Karpas-422 (cell line): ENCODE data around the gene ASH1L. TPM values are rescaled to one million over a fixed set of nuclear protein-coding genes. Genes with fewer than 3 reads are reported as not detected.
"Not testable (repeated sequence)": the region's sequence is repeated elsewhere in the genome, so short reads cannot be mapped to it uniquely, and the experiment has no call there.

ENCODE experiments used
- DNase-seq: peaks from one replicate; pipeline ENCODE4 v3.0.0-alpha.2; 2015
- H2AFZ ChIP-seq: fragments of 200-600 bp; sonication (generic); 2 replicates; pipeline ENCODE4 v1.6.1; 2014; ENCODE audit warnings: antibody characterized with exemption, low read length, mixed read lengths
- H3K27ac ChIP-seq: fragments of 200-600 bp; sonication (generic); 2 replicates; pipeline ENCODE4 v1.5.1; 2014; ENCODE audit warnings: mild to moderate bottlenecking, low read length, moderate library complexity
- H3K27me3 ChIP-seq: fragments of 200-600 bp; sonication (generic); 2 replicates; pipeline ENCODE4 v1.6.1; 2014; ENCODE audit warnings: low read length, mixed read lengths
- H3K36me3 ChIP-seq: fragments of 200-600 bp; sonication (generic); 2 replicates; pipeline ENCODE4 v1.6.1; 2014; ENCODE audit warnings: low read length, mixed read lengths; ENCODE audit not compliant: insufficient read depth
- H3K4me1 ChIP-seq: fragments of 200-600 bp; sonication (generic); 2 replicates; pipeline ENCODE4 v1.6.1; 2014; ENCODE audit warnings: mild to moderate bottlenecking, low read length, mixed read lengths
- H3K4me2 ChIP-seq: fragments of 200-600 bp; sonication (generic); 2 replicates; pipeline ENCODE4 v1.6.1; 2014; ENCODE audit warnings: low read length, low read depth, mild to moderate bottlenecking; ENCODE audit not compliant: poor library complexity, severe bottlenecking
- H3K4me3 ChIP-seq: fragments of 200-600 bp; sonication (generic); 2 replicates; pipeline ENCODE4 v1.5.1; 2014; ENCODE audit warnings: mild to moderate bottlenecking, antibody characterized with exemption, low read length, mixed read lengths
- H3K79me2 ChIP-seq: fragments of 200-600 bp; sonication (generic); 2 replicates; pipeline ENCODE4 v1.6.1; 2014; ENCODE audit warnings: mild to moderate bottlenecking, low read length, mixed read lengths
- H3K9ac ChIP-seq: fragments of 200-600 bp; sonication (generic); 2 replicates; pipeline ENCODE4 v1.6.0; 2014; ENCODE audit warnings: low read length
- H3K9me2 ChIP-seq: fragments of 200-600 bp; sonication (generic), shearing (Covaris generic); replicated peaks from 2 replicates; pipeline ENCODE4 v1.6.0; 2014; ENCODE audit warnings: mild to moderate bottlenecking, low read length, moderate library complexity; ENCODE audit not compliant: insufficient read depth
- H3K9me3 ChIP-seq: fragments of 300-700, 200-600 bp; sonication (generic); 2 replicates; pipeline ENCODE4 v1.6.1; 2014; ENCODE audit warnings: low read length, mixed read lengths
- H4K20me1 ChIP-seq: fragments of 200-600 bp; sonication (generic); 2 replicates; pipeline ENCODE4 v1.6.1; 2014; ENCODE audit warnings: mild to moderate bottlenecking, antibody characterized with exemption, low read length, low read depth; ENCODE audit not compliant: insufficient read depth
- total RNA-seq: library from RNA; depleted of rRNA; stranded (reverse); fragments of >200 nt; shearing (Covaris generic); gene quantifications from 2 replicates; pipeline ENCODE4 v1.2.3, GENCODE V29; 2014; ENCODE audit warnings: low replicate concordance; rRNA removed

Gene ASH1L, protein sequence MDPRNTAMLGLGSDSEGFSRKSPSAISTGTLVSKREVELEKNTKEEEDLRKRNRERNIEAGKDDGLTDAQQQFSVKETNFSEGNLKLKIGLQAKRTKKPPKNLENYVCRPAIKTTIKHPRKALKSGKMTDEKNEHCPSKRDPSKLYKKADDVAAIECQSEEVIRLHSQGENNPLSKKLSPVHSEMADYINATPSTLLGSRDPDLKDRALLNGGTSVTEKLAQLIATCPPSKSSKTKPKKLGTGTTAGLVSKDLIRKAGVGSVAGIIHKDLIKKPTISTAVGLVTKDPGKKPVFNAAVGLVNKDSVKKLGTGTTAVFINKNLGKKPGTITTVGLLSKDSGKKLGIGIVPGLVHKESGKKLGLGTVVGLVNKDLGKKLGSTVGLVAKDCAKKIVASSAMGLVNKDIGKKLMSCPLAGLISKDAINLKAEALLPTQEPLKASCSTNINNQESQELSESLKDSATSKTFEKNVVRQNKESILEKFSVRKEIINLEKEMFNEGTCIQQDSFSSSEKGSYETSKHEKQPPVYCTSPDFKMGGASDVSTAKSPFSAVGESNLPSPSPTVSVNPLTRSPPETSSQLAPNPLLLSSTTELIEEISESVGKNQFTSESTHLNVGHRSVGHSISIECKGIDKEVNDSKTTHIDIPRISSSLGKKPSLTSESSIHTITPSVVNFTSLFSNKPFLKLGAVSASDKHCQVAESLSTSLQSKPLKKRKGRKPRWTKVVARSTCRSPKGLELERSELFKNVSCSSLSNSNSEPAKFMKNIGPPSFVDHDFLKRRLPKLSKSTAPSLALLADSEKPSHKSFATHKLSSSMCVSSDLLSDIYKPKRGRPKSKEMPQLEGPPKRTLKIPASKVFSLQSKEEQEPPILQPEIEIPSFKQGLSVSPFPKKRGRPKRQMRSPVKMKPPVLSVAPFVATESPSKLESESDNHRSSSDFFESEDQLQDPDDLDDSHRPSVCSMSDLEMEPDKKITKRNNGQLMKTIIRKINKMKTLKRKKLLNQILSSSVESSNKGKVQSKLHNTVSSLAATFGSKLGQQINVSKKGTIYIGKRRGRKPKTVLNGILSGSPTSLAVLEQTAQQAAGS (N-terminal part only)
- total RNA-seq, result 27.2 and 45.1 TPM in 2 replicates

DNA sequence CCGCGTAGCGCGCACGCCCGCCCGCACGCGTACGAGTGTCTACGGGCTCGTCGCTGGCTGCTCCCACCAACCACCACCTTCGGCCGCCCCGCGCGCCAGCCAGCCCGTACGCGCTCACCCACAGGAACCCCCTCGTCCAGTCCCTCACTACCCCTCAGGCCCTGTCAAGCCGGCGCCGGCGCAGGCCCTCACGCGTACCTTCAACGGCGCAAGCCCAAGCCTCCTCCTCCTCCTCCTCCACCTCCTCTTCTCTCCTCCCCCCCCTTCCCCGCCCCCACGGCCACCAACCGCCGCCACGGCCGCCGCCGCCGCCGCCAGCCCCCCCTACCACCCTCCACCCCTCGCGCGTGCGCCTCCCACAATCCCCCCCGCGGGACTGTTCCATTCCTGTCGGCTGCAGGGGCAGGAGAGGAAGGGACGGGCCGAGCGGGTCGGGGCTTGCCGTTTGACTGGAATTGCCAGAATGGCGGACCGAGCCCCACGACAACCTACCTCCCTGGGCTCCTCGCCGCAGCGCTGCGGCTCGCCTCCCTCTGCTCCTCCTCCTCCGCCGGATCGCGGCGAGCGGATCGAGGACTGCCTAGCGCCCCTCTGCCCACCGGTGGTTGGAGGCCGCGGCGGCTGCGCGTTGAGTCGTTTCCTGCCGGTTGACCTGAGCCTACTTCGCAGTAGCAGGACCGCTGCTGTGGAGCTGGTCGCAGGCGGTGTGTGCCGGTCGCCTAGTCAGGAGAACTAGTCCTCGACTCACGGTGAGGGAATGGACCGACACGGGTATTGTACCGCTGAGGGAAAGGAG lies at the start of gene ASH1L:
ASH1L (minus strand) TSS at position 223 of the 796 bp plus-strand sequence. CDS start 41,284 bp downstream, outside the sequence.
- H2AFZ ChIP-seq, result peak within 1 kb of the TSS; percentile 38; the same call in 1 of the 2 replicates
- H3K4me2 ChIP-seq, result peak within 1 kb of the TSS; percentile 80
- no peaks in the 10 kb centered on the region for H3K9me3 ChIP-seq
- peak; percentile 97 for DNase-seq
- peaks cover 26% of the 10 kb centered on the region for H3K4me1 ChIP-seq
- peaks cover 28% of the 10 kb centered on the region for H3K36me3 ChIP-seq
- peak within 1 kb of the TSS; percentile 92 for H3K4me3 ChIP-seq
- peaks cover 87% of the 10 kb centered on the region for H3K79me2 ChIP-seq
- peaks cover 30% of the 10 kb centered on the region; the same call in 1 of the 2 replicates for H4K20me1 ChIP-seq
- H3K9ac ChIP-seq, result peak within 1 kb of the TSS; percentile 81
- no peaks in the 10 kb centered on the region for H3K27me3 ChIP-seq
- H3K27ac ChIP-seq, result peak within 1 kb of the TSS; percentile 83
- no peaks in the 10 kb centered on the region for H3K9me2 ChIP-seq

DNA sequence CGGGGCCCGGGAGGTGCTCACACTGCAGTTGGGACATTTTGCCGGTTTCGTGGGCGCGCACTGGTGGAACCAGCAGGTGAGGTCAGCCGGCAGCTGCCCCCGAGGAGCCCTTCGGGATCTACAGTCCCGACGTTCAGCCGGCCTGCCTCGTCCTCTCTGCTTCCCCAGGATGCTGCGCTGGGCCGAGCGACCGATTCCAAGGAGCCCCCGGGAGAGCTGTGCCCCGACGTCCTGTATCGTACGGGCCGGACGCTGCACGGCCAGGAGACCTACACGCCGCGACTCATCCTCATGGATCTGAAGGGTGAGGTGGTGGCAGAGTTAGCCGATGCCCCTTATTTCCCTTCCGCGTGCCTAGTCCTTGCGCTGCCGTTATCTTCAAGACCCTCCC lies 47.6 kb upstream of the ASH1L start:
- not testable (repeated sequence) for H3K9me2 ChIP-seq, H3K27me3 ChIP-seq, H4K20me1 ChIP-seq, H3K79me2 ChIP-seq, H3K27ac ChIP-seq, H3K4me1 ChIP-seq, H2AFZ ChIP-seq, H3K36me3 ChIP-seq, DNase-seq, H3K9me3 ChIP-seq
- H3K4me2 ChIP-seq, result peak overlapping the region; percentile 44
- peak overlapping the region; percentile 60; the same call in 1 of the 2 replicates for H3K9ac ChIP-seq
- peak overlapping the region; percentile 67; the same call in 1 of the 2 replicates for H3K4me3 ChIP-seq

DNA sequence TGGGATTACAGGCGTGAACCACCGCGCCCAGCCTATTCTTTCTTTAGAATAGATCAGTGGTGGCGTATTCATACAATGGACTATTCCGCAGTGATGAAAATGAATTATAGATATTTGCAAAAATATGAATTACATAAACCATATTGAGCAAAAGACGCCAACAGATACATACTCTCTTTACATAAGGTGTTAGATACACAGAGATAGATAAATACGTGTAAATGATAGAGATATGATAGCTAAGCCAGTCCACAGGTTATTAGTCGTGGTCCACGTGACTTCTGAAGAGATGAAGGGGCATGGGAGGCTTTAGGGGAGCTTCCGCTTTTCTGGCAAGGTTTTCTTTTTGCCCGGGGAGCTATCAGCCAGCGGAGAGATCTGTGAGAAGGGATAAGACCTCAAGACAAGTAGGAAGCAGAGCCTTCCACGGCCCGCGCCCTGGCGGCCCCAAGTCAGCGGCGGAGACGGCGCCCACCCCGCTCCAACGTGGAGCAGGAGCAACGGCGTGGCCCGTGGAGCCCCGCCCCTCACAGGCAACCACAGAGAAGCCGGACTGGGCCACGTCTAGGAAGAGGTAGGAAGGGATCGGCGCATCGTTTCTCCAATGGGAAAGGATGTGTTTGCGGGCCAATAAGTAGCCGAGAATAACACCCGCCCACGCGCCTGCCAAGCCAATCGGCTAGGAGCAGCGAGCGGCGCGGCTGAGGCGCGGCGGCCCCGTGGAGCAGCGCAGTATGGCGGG lies 47.1 kb upstream of the ASH1L start, which contains the start of gene MSTO1:
MSTO1 (plus strand) TSS at position 704 of the 742 bp plus-strand sequence; CDS start at position 735, 31 bp downstream.
- H3K36me3 ChIP-seq, result no peaks in the 10 kb centered on the region
- peaks cover 6% of the 10 kb centered on the region for H3K4me1 ChIP-seq
- H3K27me3 ChIP-seq, result no peaks in the 10 kb centered on the region
- no peaks in the 10 kb centered on the region; the same call in 1 of the 2 replicates for H3K79me2 ChIP-seq
- H4K20me1 ChIP-seq, result no peaks in the 10 kb centered on the region
- peak within 1 kb of the TSS; percentile 73 for H3K9ac ChIP-seq
- H3K4me2 ChIP-seq, result peak within 1 kb of the TSS; percentile 83
- H3K9me3 ChIP-seq, result no peaks in the 10 kb centered on the region
- H2AFZ ChIP-seq, result 0 out of 2 replicates have a peak within 1 kb of the TSS, but pooled peaks have one; percentile 19
- no peaks in the 10 kb centered on the region for H3K9me2 ChIP-seq
- DNase-seq, result peak; percentile 98
- peak within 1 kb of the TSS; percentile 67 for H3K4me3 ChIP-seq
- H3K27ac ChIP-seq, result peak within 1 kb of the TSS; percentile 45

GRCh38 chr1:155608888-155609225 lies 46.3 kb upstream of the ASH1L start:
- no peaks in the 10 kb centered on the region for H3K9me2 ChIP-seq
- H3K4me2 ChIP-seq, result no peak overlapping the region
- H2AFZ ChIP-seq, result no peak overlapping the region
- H3K4me3 ChIP-seq, result no peak overlapping the region
- H3K27me3 ChIP-seq, result no peaks in the 10 kb centered on the region
- H3K4me1 ChIP-seq, result peaks cover 6% of the 10 kb centered on the region
- no peaks in the 10 kb centered on the region for H3K36me3 ChIP-seq
- no peak overlapping the region for H3K9ac ChIP-seq
- DNase-seq, result peak; percentile 41
- H4K20me1 ChIP-seq, result no peaks in the 10 kb centered on the region
- H3K9me3 ChIP-seq, result no peaks in the 10 kb centered on the region
- no peaks in the 10 kb centered on the region; the same call in 1 of the 2 replicates for H3K79me2 ChIP-seq
- no peak overlapping the region for H3K27ac ChIP-seq

GRCh38 chr1:155607708-155608107 lies 45.1 kb upstream of the ASH1L start:
- Histone ChIP-seq H3K4me1 (peaks cover 6% of the 10 kb centered on the region), H3K36me3 (no peaks in the 10 kb centered on the region), H3K4me3 (no peak overlapping the region), H3K9ac (no peak overlapping the region), H3K79me2 (no peaks in the 10 kb centered on the region; the same call in 1 of the 2 replicates), H4K20me1 (no peaks in the 10 kb centered on the region), H3K9me2 (no peaks in the 10 kb centered on the region), H3K9me3 (no peaks in the 10 kb centered on the region), H3K27ac (no peak overlapping the region), H2AFZ (no peak overlapping the region), H3K4me2 (no peak overlapping the region), H3K27me3 (no peaks in the 10 kb centered on the region)
- peak; percentile 47 for DNase-seq

GRCh38 chr1:155599828-155600572 lies 37.4 kb upstream of the ASH1L start:
- H3K27ac ChIP-seq, H4K20me1 ChIP-seq, H3K9me2 ChIP-seq, DNase-seq, H3K4me3 ChIP-seq, H3K36me3 ChIP-seq, H3K4me1 ChIP-seq, H3K27me3 ChIP-seq, H2AFZ ChIP-seq, H3K4me2 ChIP-seq, H3K79me2 ChIP-seq, H3K9ac ChIP-seq, H3K9me3 ChIP-seq: not testable (repeated sequence)
